Measurements from ENCODE around the gene ARID1A. TPM values are rescaled to one million over a fixed set of nuclear protein-coding genes. Genes with fewer than 3 reads are reported as not detected.

Gene ARID1A
- total and polyA plus RNA-seq, 9 of the 15 experiments (the other 6 are each of a cell fraction or from before 2014, with no cell fraction given): 8.3 to 88.3 (median 22.5) TPM

DNA sequence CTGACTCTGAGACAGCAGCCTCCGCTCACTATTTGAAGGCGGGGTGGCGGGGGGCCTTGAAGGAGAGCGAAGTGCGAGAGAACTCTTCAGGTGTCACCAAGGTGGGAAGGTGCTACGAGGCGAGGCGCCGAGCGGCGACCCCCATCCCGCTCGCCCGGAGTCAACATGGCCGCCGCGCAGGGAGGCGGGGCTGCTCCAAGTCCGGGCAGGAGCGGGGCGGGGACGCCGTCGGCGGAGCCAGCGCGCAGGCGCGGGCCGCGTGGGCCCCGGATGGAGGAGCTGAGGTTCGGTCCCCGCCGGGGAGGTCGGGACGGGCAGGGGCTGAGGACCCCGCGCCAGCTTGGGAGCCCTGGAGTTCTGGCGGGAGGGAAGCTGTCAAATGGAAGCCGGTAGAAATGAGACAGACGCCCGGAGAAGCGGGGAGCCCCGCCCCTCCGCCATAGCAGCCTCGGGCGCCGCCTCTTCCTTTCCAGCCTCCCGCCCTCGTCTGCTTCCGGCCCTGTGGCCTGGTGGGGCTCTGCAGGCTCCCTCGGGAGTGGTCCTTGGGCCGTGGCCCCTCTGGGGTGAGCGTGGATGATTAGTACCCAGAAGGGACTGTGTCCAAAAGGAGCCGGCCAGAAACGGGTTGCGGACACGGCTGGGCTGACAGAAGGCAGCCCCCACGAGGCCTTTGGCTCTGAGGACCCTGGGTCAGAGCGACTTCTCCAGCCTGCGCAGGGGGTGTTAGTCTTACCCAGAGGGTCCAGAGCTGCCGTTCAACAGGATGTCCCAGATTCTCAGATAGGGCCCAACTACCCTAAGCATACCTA is 92.1 kb downstream of the ARID1A start, which contains the start of gene PIGV (continued):
- no peak for TF ChIP-seq POLR3A (IDR thresholded peaks at IDR 0.05; ENCODE audit: borderline replicate concordance, extremely low read depth, insufficient read depth, insufficient read length)
- TF ChIP-seq, protein P1, sequence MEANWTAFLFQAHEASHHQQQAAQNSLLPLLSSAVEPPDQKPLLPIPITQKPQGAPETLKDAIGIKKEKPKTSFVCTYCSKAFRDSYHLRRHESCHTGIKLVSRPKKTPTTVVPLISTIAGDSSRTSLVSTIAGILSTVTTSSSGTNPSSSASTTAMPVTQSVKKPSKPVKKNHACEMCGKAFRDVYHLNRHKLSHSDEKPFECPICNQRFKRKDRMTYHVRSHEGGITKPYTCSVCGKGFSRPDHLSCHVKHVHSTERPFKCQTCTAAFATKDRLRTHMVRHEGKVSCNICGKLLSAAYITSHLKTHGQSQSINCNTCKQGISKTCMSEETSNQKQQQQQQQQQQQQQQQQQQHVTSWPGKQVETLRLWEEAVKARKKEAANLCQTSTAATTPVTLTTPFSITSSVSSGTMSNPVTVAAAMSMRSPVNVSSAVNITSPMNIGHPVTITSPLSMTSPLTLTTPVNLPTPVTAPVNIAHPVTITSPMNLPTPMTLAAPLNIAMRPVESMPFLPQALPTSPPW (CRISPR knock-in tag; IDR thresholded peaks at IDR 0.05): peak; percentile 95
- TF ChIP-seq BHLHE40 (IDR thresholded peaks at IDR 0.05; ENCODE audit: low read length): no peak
- TF ChIP-seq ZNF121 (CRISPR knock-in tag; conservative IDR thresholded peaks at IDR 0.05): no peak
- TF ChIP-seq ASH1L (IDR thresholded peaks at IDR 0.05; ENCODE audit: borderline replicate concordance, low read depth, partially characterized antibody): no peak
- peak; percentile 65; the same call in 1 of the 2 replicates for TF ChIP-seq KAT7 (CRISPR knock-in tag; IDR thresholded peaks at IDR 0.05; ENCODE audit: borderline replicate concordance)
- no peak for TF ChIP-seq ZNF561 (CRISPR knock-in tag; conservative IDR thresholded peaks at IDR 0.05)
- TF ChIP-seq, protein P2, sequence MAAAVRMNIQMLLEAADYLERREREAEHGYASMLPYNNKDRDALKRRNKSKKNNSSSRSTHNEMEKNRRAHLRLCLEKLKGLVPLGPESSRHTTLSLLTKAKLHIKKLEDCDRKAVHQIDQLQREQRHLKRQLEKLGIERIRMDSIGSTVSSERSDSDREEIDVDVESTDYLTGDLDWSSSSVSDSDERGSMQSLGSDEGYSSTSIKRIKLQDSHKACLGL (CRISPR knock-in tag; IDR thresholded peaks at IDR 0.05; ENCODE audit: borderline replicate concordance, poor library complexity, severe bottlenecking): no peak
- TF ChIP-seq, protein P3, sequence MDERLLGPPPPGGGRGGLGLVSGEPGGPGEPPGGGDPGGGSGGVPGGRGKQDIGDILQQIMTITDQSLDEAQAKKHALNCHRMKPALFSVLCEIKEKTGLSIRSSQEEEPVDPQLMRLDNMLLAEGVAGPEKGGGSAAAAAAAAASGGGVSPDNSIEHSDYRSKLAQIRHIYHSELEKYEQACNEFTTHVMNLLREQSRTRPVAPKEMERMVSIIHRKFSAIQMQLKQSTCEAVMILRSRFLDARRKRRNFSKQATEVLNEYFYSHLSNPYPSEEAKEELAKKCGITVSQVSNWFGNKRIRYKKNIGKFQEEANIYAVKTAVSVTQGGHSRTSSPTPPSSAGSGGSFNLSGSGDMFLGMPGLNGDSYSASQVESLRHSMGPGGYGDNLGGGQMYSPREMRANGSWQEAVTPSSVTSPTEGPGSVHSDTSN (CRISPR knock-in tag; IDR thresholded peaks at IDR 0.05; ENCODE audit: low read depth): no peak
- TF ChIP-seq, protein P3 (tag; conservative IDR thresholded peaks at IDR 0.05; ENCODE audit: low read depth): no peak
- TF ChIP-seq ERF (CRISPR knock-in tag; IDR thresholded peaks at IDR 0.05): peak; percentile 50
- 0 out of 2 replicates have a peak, but pooled peaks have one; percentile 15 for TF ChIP-seq GABPB2 (CRISPR knock-in tag; conservative IDR thresholded peaks at IDR 0.05)
- TF ChIP-seq, protein P4, sequence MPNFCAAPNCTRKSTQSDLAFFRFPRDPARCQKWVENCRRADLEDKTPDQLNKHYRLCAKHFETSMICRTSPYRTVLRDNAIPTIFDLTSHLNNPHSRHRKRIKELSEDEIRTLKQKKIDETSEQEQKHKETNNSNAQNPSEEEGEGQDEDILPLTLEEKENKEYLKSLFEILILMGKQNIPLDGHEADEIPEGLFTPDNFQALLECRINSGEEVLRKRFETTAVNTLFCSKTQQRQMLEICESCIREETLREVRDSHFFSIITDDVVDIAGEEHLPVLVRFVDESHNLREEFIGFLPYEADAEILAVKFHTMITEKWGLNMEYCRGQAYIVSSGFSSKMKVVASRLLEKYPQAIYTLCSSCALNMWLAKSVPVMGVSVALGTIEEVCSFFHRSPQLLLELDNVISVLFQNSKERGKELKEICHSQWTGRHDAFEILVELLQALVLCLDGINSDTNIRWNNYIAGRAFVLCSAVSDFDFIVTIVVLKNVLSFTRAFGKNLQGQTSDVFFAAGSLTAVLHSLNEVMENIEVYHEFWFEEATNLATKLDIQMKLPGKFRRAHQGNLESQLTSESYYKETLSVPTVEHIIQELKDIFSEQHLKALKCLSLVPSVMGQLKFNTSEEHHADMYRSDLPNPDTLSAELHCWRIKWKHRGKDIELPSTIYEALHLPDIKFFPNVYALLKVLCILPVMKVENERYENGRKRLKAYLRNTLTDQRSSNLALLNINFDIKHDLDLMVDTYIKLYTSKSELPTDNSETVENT (CRISPR knock-in tag; IDR thresholded peaks at IDR 0.05): peak; percentile 70
- no peak for TF ChIP-seq MCM2 (IDR thresholded peaks at IDR 0.05; ENCODE audit: low read depth)
- TF ChIP-seq SRSF7 (optimal IDR thresholded peaks at IDR 0.05; ENCODE audit: low read depth, low read length): no peak
- peak; percentile 97 for TF ChIP-seq POLR2G (IDR thresholded peaks at IDR 0.05; ENCODE audit: low read depth, low read length)
- peak; percentile 95; the same call in 1 of the 2 replicates for TF ChIP-seq GATAD2B (IDR thresholded peaks at IDR 0.05; ENCODE audit: borderline replicate concordance)
- TF ChIP-seq OTX1 (CRISPR knock-in tag; IDR thresholded peaks at IDR 0.05): 0 out of 2 replicates have a peak, but pooled peaks have one; percentile 12
- TF ChIP-seq ZNF79 (CRISPR knock-in tag; IDR thresholded peaks at IDR 0.05; ENCODE audit: low read depth): no peak; the same call in 1 of the 2 replicates
- no peak for TF ChIP-seq ZNF551 (CRISPR knock-in tag; IDR thresholded peaks at IDR 0.05)

Measured in K562 (cell line).